K562 (cell line): Measurements from ENCODE around the gene DYNC1H1. TPM values are rescaled to one million over a fixed set of nuclear protein-coding genes. Genes with fewer than 3 reads are reported as not detected.
A peak's percentile ranks its signal among the peaks of the same experiment; 100 is the strongest.
"Not testable (repeated sequence)": the region's sequence is repeated elsewhere in the genome, so short reads cannot be mapped to it uniquely, and the experiment has no call there.

Experiments used
- ATAC-seq: fragments of 200-7000 bp; cut with Tn5 transposase; 3 replicates; pipeline ENCODE4 v1.9.1; 2020; ENCODE audit warnings: moderate library complexity
- BruUV-seq: library from RNA; stranded (reverse); fragments of 400-500 nt; replicated peaks from 2 replicates; lab custom pipeline; 2021; lab: Mats Ljungman, UMichigan
- CTCF ChIA-PET: fragments of 300-600 bp; formaldehyde crosslinking; extraction: SDS; loops from one replicate; lab custom pipeline; 2021; ENCODE audit warnings: low intra/inter-chr PET ratio; lab: Yijun Ruan, JAX
- POLR2A ChIA-PET: fragments of 300-600, 350-650 bp; sonication (Branson Sonifier 250); formaldehyde crosslinking; extraction: SDS; loops from one replicate; lab custom pipeline; 2021; ENCODE audit warnings: antibody characterized with exemption, inconsistent platforms; lab: Yijun Ruan, JAX
- DNase-seq, 4 experiments: peaks; one replicate each; pipeline versions ENCODE4 v3.0.0 to v3.0.0-alpha.2; 2011 to 2018; ENCODE audit warnings: low spot score in 3 of 4, mixed read lengths in 3 of 4; ENCODE audit errors: extremely low read depth in 1 of 4
- FAIRE-seq: peaks from 2 replicates; lab custom pipeline; 2011; peaks lifted over from hg19 to GRCh38; lab: Jason Lieb, UNC
- H2AFZ ChIP-seq: 2 replicates; pipeline ENCODE4 v1.6.0; 2011; ENCODE audit warnings: low read depth, low read length, control low read depth, inconsistent platforms
- H3K27ac ChIP-seq: fragments of 200-600 bp; 3 replicates; pipeline ENCODE4 v1.8.0; 2011; ENCODE audit warnings: low read depth, mild to moderate bottlenecking, control low read depth, inconsistent platforms, low read length, moderate library complexity, mixed read lengths; ENCODE audit errors: extremely low read depth
- H3K27me3 ChIP-seq, 2 experiments: fragments of 300-600 bp in 1 of 2; 2 replicates in 1 of 2; 3 replicates in 1 of 2; pipeline versions ENCODE4 v1.6.0 to v1.8.0; 2011; ENCODE audit warnings: inconsistent platforms in 2 of 2, low read length in 2 of 2, mild to moderate bottlenecking in 1 of 2, mixed read lengths in 1 of 2, moderate library complexity in 1 of 2; ENCODE audit not compliant: control insufficient read depth in 2 of 2, insufficient read depth in 2 of 2
- H3K36me3 ChIP-seq: fragments of 300-600 bp; 3 replicates; pipeline ENCODE4 v1.8.0; 2011; ENCODE audit warnings: mild to moderate bottlenecking, low read length, inconsistent platforms; ENCODE audit not compliant: control insufficient read depth, insufficient read depth
- H3K4me1 ChIP-seq, 2 experiments: fragments of 200-600 bp in 1 of 2; replicated peaks in 1 of 2; 2 replicates in 1 of 2; 3 replicates in 1 of 2; pipeline versions ENCODE4 v1.5.1 to v1.8.0; 2011; ENCODE audit warnings: inconsistent platforms in 2 of 2, low read length in 2 of 2, mild to moderate bottlenecking in 1 of 2, mixed read lengths in 1 of 2, moderate library complexity in 1 of 2; ENCODE audit not compliant: control insufficient read depth in 2 of 2, insufficient read depth in 2 of 2
- H3K4me2 ChIP-seq: 2 replicates; pipeline ENCODE4 v1.6.1; 2011; ENCODE audit warnings: low read length, control low read depth, inconsistent platforms, mixed read lengths; ENCODE audit not compliant: insufficient read depth
- H3K4me3 ChIP-seq: fragments of 200-600 bp; sonication (generic), shearing (Covaris generic); 2 replicates; pipeline ENCODE4 v1.5.1; 2016; ENCODE audit warnings: control low read depth, inconsistent platforms
- H3K79me2 ChIP-seq: fragments of 200-600 bp; 3 replicates; pipeline ENCODE4 v1.8.0; 2011; ENCODE audit warnings: low read length, inconsistent platforms; ENCODE audit not compliant: control insufficient read depth, insufficient read depth
- H3K9ac ChIP-seq, 2 experiments: 2 replicates each; pipeline versions ENCODE4 v1.6.0 to v1.6.1; 2011; ENCODE audit warnings: low read depth in 2 of 2, low read length in 2 of 2, control low read depth in 1 of 2, inconsistent platforms in 1 of 2, mild to moderate bottlenecking in 1 of 2, mixed read lengths in 1 of 2; ENCODE audit not compliant: insufficient read depth in 1 of 2
- H3K9me1 ChIP-seq: one replicate; pipeline ENCODE4 v1.6.0; 2011; ENCODE audit warnings: inconsistent platforms, mild to moderate bottlenecking, low read length, moderate library complexity; ENCODE audit not compliant: control insufficient read depth, insufficient read depth
- H3K9me3 ChIP-seq: replicated peaks from 2 replicates; pipeline ENCODE4 v1.5.1; 2011; ENCODE audit warnings: low read depth, low read length, inconsistent platforms; ENCODE audit not compliant: control insufficient read depth, insufficient read depth
- H4K20me1 ChIP-seq: replicated peaks from 2 replicates; pipeline ENCODE4 v1.6.1; 2011; ENCODE audit warnings: low read length, inconsistent platforms, mixed read lengths; ENCODE audit not compliant: control insufficient read depth, insufficient read depth
- DDX20 ChIP-seq: fragments of 450-650 bp; IDR thresholded peaks from 2 replicates; pipeline ENCODE4 v1.6.1; 2016; ENCODE audit warnings: missing genetic modification characterization, low read depth, mild to moderate bottlenecking, missing compliant biosample characterization, moderate library complexity
- DMBX1 ChIP-seq: fragments of 250-450 bp; sonication (Bioruptor Pico); IDR thresholded peaks from 2 replicates; pipeline ENCODE4 v1.8.0; 2022; ENCODE audit warnings: inconsistent platforms, mild to moderate bottlenecking, moderate library complexity, borderline replicate concordance
- MEF2D ChIP-seq: conservative IDR thresholded peaks from 2 replicates; pipeline ENCODE4 v1.6.1; 2016; ENCODE audit warnings: low read depth, missing genetic modification characterization, missing compliant biosample characterization
- NR2C1 ChIP-seq, 2 experiments: fragments of 450-650 bp; IDR thresholded peaks; 2 replicates each; pipeline ENCODE4 v1.6.1; 2017; ENCODE audit warnings: mild to moderate bottlenecking in 2 of 2, antibody characterized with exemption in 1 of 2, inconsistent platforms in 1 of 2, missing compliant biosample characterization in 1 of 2, missing genetic modification characterization in 1 of 2
- NR4A1 ChIP-seq, 2 experiments: fragments of 250-450 bp in 1 of 2; fragments of 450-650 bp in 1 of 2; sonication (Bioruptor Pico) in 1 of 2; IDR thresholded peaks; 2 replicates each; pipeline versions ENCODE4 v1.4.0 to v1.6.1; 2016 to 2020; ENCODE audit warnings: mild to moderate bottlenecking in 2 of 2, missing compliant biosample characterization in 1 of 2, missing genetic modification characterization in 1 of 2, moderate library complexity in 1 of 2
- PTRF ChIP-seq: fragments of 450-650 bp; IDR thresholded peaks from 2 replicates; pipeline ENCODE4 v1.6.1; 2016; ENCODE audit warnings: mild to moderate bottlenecking, missing genetic modification characterization, missing compliant biosample characterization
- PTTG1 ChIP-seq: fragments of 450-650 bp; IDR thresholded peaks from 2 replicates; pipeline ENCODE4 v1.6.1; 2016; ENCODE audit warnings: low read depth, mild to moderate bottlenecking, missing genetic modification characterization, missing compliant biosample characterization
- SMAD4 ChIP-seq: fragments of 250-450 bp; sonication (Bioruptor Pico); conservative IDR thresholded peaks from 2 replicates; pipeline ENCODE4 v1.8.0; 2021; ENCODE audit warnings: inconsistent platforms, mild to moderate bottlenecking, moderate library complexity
- ZNF740 ChIP-seq, 3 experiments: fragments of 200-800 bp in 1 of 3; sonication (Bioruptor generic) in 1 of 3; sonication (generic) in 1 of 3; formaldehyde crosslinking in 1 of 3; IDR thresholded peaks; 2 replicates each; pipeline versions ENCODE4 v1.6.1 to v1.8.0; 2016 to 2022; ENCODE audit warnings: mild to moderate bottlenecking in 2 of 3, missing compliant biosample characterization in 2 of 3, missing genetic modification characterization in 2 of 3, missing genetic modification reagents in 1 of 3
- WGBS: fragments of 100-300 bp; shearing (Covaris generic); methylation state at CpG from one replicate; pipeline ENCODE4 v1.1.6; 2016; ENCODE audit warnings: low coverage, mixed read lengths; ENCODE audit not compliant: insufficient coverage; ENCODE audit errors: missing lambda C conversion rate; 5-methylcytosine and 5-hydroxymethylcytosine counted together
- in situ Hi-C: fragments of 300-500 bp; cut with MboI; formaldehyde crosslinking; loops from 4 replicates; pipeline ENCODE4 v1.15.0; 2018; ENCODE audit warnings: inconsistent platforms, mixed read lengths
- intact Hi-C: fragments of 100-400 bp; cut with micrococcal nuclease; formaldehyde crosslinking; loops from 2 replicates; pipeline ENCODE4 v1.14.2; 2022
- polyA plus RNA-seq, 8 experiments: library from polyadenylated mRNA; depleted of rRNA in 4 of 8; stranded (reverse) in 5 of 8; unstranded in 3 of 8; fragments of >200 nt; fragmentation: Nextera tagmentation in 2 of 8; fragmentation: Illumina TruSeq in 1 of 8; extraction: Ambion mirVana in 2 of 8; extraction: Trizol in 1 of 8; gene quantifications; 2 replicates each; pipeline versions ENCODE4 v1.2.1 to v1.2.3, GENCODE V29; 2011 to 2014; ENCODE audit warnings: inconsistent platforms in 1 of 8, missing spikeins in 1 of 8
- total RNA-seq, 7 experiments: library from RNA; depleted of rRNA in 6 of 7; stranded (reverse); fragments of >200 nt in 6 of 7; fragmentation: Illumina TruSeq in 2 of 7; extraction: Trizol in 2 of 7; gene quantifications; 2 replicates each; pipeline versions ENCODE4 v1.2.1 to v1.2.3, GENCODE V29; 2011 to 2021; ENCODE audit warnings: low replicate concordance in 1 of 7
- TF ChIP-seq, protein P1 (sequence below): fragments of 450-650 bp; IDR thresholded peaks from 2 replicates; pipeline ENCODE4 v1.6.1; 2017; ENCODE audit warnings: antibody characterized with exemption, mild to moderate bottlenecking
- TF ChIP-seq, protein P2 (sequence below), 2 experiments: fragments of 250-450 bp in 1 of 2; fragments of 450-650 bp in 1 of 2; sonication (Bioruptor Pico) in 1 of 2; IDR thresholded peaks; 2 replicates each; pipeline versions ENCODE4 v1.6.1 to v1.8.0; 2016 to 2021; ENCODE audit warnings: mild to moderate bottlenecking in 2 of 2, moderate library complexity in 2 of 2, missing compliant biosample characterization in 1 of 2, missing genetic modification characterization in 1 of 2
- TF ChIP-seq, protein P3 (sequence below): fragments of 450-650 bp; IDR thresholded peaks from 2 replicates; pipeline ENCODE4 v1.6.1; 2016; ENCODE audit warnings: missing biosample characterization, missing genetic modification characterization

Gene DYNC1H1
- total and polyA plus RNA-seq, 9 of the 15 experiments (the other 6 are each of a cell fraction or from before 2014, with no cell fraction given) = 31.9 to 335 (median 115) TPM

DNA sequence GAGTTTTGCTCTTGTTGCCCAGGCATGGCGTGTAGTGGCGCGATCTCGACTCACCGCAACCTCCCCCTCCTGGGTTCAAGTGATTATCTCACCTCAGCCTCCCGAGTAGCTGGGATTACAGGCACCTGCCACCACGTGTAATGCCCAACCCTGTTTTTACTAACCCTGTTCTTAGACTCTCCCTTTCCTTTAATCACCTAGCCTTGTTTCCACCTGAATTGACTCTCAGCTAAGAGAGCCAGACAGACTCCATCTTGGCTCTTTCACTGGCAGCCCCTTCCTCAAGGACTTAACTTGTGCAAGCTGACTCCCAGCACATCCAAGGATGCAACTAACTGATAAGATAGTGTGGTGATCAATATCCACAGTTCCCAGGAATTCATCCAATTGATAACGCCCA, 100.2 kb downstream of the DYNC1H1 start:
- TF ChIP-seq DMBX1 (CRISPR knock-in tag) (peak; percentile 65), ZNF740 (tag; IDR thresholded peaks at IDR 0.05) (0 out of 4 replicates have a peak, but pooled peaks of 1 of the 2 experiments have one; percentile 52), SMAD4 (CRISPR knock-in tag) (0 out of 2 replicates have a peak, but pooled peaks have one; percentile 40), PTRF (tag) (peak; percentile 74; the same call in 1 of the 2 replicates), MEF2D (tag) (peak; percentile 59; the same call in 1 of the 2 replicates), NR4A1 (tag; IDR thresholded peaks at IDR 0.05) (0 out of 2 replicates have a peak, but pooled peaks have one; percentile 59), NR2C1 (tag; IDR thresholded peaks at IDR 0.05) (peak; percentile 46; the same call in 1 of the 2 replicates), PTTG1 (peak; percentile 62; the same call in 1 of the 2 replicates), DDX20 (tag) (peak; percentile 41; the same call in 1 of the 2 replicates)
- TF ChIP-seq, protein P1, sequence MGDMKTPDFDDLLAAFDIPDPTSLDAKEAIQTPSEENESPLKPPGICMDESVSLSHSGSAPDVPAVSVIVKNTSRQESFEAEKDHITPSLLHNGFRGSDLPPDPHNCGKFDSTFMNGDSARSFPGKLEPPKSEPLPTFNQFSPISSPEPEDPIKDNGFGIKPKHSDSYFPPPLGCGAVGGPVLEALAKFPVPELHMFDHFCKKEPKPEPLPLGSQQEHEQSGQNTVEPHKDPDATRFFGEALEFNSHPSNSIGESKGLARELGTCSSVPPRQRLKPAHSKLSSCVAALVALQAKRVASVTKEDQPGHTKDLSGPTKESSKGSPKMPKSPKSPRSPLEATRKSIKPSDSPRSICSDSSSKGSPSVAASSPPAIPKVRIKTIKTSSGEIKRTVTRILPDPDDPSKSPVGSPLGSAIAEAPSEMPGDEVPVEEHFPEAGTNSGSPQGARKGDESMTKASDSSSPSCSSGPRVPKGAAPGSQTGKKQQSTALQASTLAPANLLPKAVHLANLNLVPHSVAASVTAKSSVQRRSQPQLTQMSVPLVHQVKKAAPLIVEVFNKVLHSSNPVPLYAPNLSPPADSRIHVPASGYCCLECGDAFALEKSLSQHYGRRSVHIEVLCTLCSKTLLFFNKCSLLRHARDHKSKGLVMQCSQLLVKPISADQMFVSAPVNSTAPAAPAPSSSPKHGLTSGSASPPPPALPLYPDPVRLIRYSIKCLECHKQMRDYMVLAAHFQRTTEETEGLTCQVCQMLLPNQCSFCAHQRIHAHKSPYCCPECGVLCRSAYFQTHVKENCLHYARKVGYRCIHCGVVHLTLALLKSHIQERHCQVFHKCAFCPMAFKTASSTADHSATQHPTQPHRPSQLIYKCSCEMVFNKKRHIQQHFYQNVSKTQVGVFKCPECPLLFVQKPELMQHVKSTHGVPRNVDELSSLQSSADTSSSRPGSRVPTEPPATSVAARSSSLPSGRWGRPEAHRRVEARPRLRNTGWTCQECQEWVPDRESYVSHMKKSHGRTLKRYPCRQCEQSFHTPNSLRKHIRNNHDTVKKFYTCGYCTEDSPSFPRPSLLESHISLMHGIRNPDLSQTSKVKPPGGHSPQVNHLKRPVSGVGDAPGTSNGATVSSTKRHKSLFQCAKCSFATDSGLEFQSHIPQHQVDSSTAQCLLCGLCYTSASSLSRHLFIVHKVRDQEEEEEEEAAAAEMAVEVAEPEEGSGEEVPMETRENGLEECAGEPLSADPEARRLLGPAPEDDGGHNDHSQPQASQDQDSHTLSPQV = peak; percentile 74
- intact Hi-C loops; H3K9me1 ChIP-seq; H3K27me3 ChIP-seq; H3K79me2 ChIP-seq; H3K27ac ChIP-seq; FAIRE-seq; DNase-seq; H2AFZ ChIP-seq; BruUV-seq; H3K4me3 ChIP-seq; H3K4me2 ChIP-seq; CTCF ChIA-PET; H3K9me3 ChIP-seq; ATAC-seq; H3K36me3 ChIP-seq; H4K20me1 ChIP-seq; H3K9ac ChIP-seq; TF ChIP-seq ZNF740 (CRISPR knock-in tag; IDR thresholded peaks at IDR 0.05); NR4A1 (CRISPR knock-in tag; IDR thresholded peaks at IDR 0.05); NR2C1 (IDR thresholded peaks at IDR 0.05): not testable (repeated sequence)
- TF ChIP-seq, protein P2, sequence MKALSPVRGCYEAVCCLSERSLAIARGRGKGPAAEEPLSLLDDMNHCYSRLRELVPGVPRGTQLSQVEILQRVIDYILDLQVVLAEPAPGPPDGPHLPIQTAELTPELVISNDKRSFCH (CRISPR knock-in tag; IDR thresholded peaks at IDR 0.05) = not testable (repeated sequence)
- TF ChIP-seq, protein P2 (tag; IDR thresholded peaks at IDR 0.05) = peak; percentile 68; the same call in 1 of the 2 replicates
- TF ChIP-seq, protein P3, sequence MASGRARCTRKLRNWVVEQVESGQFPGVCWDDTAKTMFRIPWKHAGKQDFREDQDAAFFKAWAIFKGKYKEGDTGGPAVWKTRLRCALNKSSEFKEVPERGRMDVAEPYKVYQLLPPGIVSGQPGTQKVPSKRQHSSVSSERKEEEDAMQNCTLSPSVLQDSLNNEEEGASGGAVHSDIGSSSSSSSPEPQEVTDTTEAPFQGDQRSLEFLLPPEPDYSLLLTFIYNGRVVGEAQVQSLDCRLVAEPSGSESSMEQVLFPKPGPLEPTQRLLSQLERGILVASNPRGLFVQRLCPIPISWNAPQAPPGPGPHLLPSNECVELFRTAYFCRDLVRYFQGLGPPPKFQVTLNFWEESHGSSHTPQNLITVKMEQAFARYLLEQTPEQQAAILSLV = peak; percentile 73; the same call in 1 of the 2 replicates
- POLR2A ChIA-PET = interaction anchor here (0.8 to 3.3 kb wide), 4 partner anchors 8 to 21 kb away, joined by 3 to 17 read pairs (median 9); partner anchors contain the start of gene HSP90AA1
- peaks cover 6 to 12% of the 10 kb centered on the region in 2 experiments; a peak in 3 of 5 replicates for H3K4me1 ChIP-seq
- in situ Hi-C loops = loop anchor here (10.0 kb wide), 1 partner anchor 250 kb away; the partner anchor contains the start of gene ZNF839
- 21% methylated on average over 3 of the region's 8 CpGs for WGBS
